HG02678 (cell line): ENCODE results near the gene MED13L.
A peak's percentile ranks its signal among the peaks of the same experiment; 100 is the strongest.

ENCODE experiments used
- ATAC-seq: cut with Tn5 transposase; IDR thresholded peaks from one replicate; pipeline ENCODE4 v1.9.1; 2021; ENCODE audit warnings: mild to moderate bottlenecking, moderate library complexity; ENCODE audit not compliant: unreplicated experiment

MED13L gene

DNA sequence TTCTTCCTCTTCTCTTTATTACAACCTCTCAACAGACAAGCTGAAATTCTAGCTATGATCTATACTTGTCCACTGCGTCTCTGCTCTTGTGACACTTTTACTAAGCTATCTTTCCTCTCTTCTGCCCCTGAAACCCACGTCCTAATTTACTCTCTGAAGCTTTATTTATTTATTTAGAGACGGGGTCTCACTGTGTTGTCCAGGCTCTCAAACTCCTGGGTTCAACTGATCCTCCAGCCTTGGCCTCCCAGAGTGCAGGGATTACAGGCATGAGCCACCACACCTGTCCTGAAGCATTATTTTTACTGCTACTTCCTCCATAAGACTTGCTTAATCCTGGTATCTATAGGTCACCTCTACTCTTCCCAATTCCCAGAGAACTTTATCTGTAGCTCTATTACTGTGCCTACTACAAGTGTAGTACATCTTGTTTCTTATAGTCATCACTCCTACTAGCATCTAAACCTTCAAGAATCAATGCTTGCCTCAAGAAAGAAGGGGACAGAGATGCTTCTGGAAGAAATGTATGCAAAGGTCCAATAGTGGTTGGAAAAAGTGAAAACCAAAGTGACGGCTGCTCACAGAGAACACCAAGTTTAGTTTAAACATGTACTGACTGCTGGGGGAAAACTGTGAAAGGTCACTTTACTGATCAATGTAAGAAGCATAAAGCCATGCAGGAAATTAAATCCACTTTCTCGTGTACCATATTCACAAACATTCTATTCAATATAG lies 61.3 kb downstream of the MED13L start:
- ATAC-seq, result no peak

DNA sequence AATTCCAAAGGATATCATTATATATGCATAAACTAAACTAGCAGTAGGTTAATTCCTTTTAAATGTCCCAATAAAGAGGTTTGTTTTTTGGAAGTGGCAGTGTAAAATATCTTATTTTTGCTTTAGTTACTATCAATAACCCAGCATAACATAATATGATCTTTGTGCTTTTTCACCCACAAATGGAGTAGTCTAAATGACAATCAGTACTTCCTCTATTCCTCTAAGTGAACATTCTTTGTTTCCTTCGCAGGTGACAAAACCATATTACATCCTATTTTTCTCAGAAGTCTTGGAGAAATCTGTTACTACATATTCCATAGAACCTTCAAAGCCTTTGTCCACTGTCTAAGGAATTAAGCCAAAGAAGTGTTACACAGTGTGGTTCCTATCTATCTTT lies 62.5 kb downstream of the MED13L start:
- no peak for ATAC-seq

DNA sequence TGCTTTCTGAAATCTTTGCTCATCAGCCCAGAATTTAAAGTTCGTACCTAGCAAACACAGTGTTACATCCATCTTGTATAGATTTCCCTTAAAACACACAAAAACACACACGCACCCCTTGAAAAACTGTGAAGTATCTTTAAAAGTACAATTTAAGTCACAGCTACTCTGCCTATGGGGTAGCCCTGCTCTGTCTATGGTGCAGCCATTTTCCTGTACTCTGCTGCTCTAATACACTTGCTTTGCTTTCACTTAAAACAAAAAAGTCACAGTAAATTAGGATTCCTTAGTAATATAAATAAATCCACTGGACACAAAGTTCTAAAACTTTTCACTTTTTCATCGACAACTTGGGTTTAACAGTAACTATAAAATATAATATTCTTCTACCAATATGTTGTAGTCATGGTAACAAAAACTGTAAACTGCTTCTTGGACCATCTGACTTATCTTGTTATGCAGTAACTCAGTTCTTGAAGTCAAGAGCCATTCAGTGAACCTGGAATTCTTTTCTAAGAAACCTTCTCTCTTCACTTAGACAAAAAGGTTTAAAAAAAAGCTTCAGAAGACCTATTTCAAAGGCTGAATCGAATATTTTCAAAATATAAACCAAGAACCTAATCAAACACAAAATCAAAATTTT lies 63.5 kb downstream of the MED13L start:
- no peak for ATAC-seq

DNA sequence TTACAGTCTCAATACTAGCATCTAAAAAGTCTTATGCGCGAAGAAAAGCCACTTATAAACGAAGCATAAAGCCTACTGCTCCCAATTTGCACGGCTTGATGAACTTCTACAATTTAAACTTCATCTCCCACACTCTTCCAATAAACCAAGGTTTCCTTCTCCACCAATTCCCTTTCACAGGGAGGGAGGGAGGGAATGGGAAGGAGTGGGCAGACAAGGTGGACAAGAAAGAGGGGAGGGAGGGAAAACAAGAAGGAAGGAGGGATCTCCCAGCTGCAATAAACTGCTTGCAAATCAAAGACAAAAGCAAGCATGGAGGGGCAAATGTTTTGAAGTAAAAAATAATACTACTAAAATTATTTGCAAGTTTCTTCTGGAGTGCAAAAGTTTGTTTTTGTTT lies 64.5 kb downstream of the MED13L start:
- no peak for ATAC-seq

DNA sequence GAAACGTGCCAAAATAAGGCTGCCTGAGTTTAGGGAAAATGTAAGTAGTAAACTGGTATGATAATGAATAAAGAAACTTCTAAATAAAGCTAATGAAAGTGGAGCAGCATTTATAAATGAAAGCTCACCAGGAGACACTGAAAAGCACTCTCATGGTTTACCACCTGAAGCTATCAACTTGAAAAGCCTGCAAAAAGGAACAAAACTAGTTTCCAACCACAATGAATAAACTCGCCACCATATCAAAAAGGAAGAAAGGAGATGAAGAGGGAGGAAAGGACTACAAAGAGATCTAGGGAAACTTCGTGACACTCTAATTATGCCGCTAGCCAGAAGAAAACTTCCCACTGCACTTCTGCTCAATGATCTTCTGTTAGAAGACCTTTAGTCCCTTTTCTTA lies 66.7 kb downstream of the MED13L start:
- ATAC-seq, result no peak

DNA sequence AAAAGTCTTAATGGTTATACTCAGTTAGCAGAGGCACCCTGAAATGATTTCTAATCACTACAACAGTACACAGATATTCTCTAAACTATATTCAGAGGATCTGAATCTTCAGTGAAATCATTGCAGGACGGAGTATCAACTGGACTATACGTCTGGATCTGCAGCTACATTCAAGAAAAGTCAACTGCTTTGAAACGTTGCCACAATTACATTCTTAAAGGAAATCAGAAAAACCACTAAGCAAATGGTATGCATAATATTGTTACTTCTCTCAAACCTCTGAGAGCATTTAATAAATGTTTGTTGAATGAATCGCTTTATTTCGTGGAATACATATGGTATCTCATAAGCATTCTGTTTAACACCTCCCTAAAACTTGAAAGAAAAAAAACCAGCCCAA lies 67.4 kb downstream of the MED13L start:
- ATAC-seq, result no peak

DNA sequence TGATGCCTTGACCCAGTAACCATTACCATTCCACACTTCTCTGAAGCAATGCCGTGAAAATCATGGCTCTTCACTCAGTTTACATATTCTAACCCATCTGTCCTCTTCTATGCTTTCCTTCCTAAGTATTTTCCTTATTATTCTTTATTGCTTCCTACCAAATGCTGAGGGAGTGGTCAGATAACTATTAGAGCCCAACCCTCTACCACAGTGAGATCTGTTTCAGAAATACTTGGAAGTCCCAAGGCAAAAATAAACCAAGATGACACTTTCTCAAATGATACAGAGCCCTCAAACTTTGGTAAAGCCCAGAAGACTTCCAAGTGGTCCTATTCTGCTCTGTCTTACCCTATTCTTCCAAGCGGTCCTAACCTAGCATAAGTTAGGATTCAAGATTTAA lies 68.0 kb downstream of the MED13L start:
- no peak for ATAC-seq

DNA sequence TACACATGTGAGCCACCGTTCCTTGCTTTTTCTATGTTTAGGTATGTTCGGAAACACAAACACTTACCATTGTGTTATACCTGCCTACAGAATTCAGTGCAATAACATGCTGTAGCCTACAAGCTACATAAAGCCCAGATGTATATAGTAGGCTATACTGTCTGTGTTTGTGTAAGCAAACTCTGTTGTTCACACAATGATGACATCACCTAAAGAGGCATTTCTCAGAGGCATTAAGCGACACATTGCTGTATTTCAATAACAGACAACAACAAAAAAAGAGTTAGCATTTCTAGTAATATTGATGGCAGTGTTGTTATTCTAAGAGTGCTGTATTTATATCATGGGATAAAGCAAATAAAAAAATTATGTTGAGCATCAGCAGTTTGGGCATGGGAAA lies 70.2 kb downstream of the MED13L start:
- no peak for ATAC-seq

DNA sequence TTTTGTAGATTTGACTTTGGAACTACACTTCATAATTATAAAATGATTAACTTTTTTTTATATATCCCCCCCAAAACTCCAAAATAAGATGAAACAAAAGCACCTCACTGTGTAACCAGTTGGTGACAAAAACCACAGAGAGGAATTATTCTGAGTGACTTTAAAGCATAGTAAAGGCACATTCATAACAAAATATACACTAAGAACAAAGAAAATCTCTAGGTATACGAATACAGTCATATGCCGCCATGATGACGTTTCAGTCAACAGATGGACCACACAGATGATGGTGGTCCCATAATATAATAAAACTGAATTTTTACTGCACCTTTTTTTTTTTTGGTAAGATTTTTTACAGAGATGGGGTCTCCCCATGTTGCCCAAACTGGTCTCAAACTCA lies 70.7 kb downstream of the MED13L start:
- no peak for ATAC-seq

DNA sequence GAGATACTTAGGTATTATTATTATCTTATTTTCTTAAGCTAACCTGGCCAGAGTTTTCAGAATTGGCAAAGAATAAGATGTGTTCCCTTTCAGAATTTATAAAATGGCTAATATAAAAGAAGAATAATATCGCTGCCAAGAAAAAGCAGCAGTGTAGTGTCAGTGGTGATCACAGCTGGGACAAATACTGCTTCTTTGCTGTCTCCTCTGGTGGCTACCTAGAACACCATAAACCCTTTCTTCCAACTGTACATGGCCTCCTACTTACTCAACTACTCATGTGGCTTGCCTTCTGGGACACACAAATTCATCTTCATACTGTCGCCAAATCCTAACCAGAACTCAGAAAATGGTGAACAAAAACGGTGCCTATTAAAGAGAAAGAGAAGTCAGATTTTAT lies 72.7 kb downstream of the MED13L start:
- ATAC-seq, result no peak

DNA sequence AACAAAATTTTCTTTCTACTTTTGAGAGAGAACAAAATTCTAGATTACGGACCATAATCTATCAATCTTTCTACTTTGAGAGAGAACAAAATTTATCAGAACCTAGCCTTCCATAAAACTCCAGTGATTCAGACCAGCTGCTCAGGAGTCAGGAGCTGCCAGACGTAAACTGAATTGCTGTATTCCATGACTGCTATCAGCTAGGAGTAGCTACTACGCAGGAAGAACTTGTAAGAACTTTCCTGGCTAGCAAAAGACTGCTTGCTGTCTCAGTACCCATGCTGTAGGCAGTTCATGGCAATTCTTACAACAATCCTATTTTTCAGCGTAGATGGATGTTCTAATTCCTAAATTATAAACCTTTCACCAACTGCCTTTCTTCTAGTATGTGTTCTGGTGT lies 73.3 kb downstream of the MED13L start:
- ATAC-seq, result no peak

DNA sequence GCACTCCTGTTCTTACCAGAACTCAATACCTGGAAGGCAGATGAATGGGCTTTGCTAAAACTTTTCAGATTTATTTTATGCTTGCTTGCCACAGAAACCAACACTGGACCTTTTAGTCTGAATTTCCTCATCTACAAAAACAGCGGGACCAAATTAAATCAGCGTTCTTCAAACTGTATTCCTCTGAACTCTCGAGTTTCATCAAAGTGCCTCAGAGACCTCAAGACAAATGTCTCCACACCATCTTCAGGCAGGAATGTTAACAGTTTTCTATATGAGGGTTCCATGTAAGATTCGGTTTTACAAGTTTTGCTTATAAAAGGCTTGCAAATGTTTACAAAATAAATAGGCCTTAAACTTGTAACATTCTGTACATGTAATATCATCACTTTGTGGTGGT lies 74.6 kb downstream of the MED13L start:
- no peak for ATAC-seq

DNA sequence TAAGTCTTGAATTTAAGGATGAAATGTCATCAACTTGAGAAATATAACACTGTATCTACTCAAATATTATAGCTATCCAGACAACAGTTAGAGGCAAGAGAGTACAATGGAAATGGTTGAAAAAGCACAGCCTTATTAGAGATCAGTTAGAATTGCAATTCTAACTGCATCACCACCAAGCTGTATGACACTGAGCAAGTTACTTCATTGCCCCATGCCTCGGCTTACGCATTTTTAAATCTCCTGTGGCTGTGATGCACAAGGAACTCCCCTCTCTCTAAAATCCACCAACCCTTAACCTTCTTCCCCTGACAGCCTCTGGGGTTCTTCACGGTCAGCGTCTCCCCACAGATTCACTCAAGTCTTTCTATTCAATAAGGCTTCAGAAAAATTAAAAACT lies 75.1 kb downstream of the MED13L start:
- ATAC-seq, result no peak

DNA sequence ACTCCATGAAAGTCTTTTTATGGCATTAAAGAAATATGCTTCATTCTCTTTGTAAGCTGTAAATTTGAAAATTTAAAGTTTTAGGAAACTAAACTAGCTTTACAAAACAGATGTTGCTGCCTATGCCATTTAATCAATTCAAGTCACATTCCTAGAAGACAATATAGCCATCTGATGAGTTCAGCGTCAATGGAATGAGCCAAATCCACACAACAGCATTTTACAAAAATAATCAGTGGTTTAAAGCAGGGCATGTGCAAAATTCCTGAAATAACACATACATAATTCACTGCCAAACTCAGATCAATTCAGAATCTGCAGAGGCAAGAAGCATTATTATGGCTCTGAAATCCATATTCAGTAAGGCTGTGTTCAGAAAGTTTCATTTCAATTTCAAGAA lies 75.6 kb downstream of the MED13L start:
- ATAC-seq, result no peak

DNA sequence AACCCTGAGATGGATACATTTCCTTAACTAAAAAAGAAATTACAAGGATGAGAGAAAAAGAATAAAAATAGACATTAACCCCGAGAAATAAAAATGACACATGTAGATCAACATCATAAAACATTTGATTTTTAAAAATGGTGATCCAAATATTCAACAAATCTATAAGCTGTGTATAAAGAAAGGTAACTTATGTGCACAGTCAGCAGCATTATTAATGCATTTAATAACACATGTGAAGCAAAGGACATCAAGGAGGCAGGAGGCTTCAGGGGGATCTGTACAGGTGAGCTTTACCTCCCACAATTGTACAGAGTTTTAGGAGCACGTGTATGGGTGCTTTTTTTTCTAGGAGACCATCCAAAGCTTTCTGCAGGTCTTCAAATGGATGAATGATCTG lies 76.1 kb downstream of the MED13L start:
- no peak for ATAC-seq

DNA sequence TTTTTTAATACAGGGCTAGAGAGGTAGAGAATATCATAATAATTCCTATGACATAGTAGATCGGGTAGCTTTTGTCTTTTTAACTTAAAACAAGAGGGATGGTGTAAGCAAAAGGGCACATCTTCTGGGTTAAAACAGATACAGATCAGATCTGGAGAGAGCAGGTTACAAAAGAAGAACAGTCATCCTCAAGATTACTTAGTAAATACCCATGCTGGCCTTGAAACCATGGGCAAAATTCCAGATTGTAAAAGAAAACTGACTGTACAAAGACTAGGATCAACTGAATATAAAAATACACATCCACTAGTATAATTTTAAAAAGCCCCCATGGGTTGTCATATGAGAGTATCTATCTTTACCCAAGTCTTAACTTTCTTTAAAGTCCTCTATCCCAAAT lies 76.7 kb downstream of the MED13L start:
- ATAC-seq, result no peak

DNA sequence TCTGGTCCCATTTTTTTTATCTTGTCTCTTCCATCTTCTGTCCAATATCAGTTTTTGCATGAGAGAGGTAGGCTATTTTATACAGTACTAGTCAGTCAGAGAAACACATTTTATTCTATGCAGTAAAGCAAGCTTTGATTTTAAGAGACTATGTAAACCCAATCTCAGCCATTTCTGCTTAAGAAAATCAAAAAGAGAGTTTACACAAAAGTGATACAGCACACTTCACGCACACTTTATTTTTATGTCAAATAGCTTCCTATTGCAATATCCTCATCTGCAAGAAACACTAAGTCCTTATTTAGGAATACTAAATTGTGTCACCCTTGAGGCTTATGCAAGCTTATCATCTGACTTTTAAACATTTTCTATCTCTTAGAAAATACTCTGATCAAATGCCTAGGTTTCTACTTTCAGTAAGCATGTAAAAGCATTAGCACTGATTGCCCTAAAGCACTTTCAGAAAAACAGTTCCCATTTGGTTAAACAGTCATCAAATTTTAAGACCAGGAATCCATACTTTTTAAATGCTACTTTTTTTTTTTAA lies 78.3 kb downstream of the MED13L start:
- no peak for ATAC-seq

DNA sequence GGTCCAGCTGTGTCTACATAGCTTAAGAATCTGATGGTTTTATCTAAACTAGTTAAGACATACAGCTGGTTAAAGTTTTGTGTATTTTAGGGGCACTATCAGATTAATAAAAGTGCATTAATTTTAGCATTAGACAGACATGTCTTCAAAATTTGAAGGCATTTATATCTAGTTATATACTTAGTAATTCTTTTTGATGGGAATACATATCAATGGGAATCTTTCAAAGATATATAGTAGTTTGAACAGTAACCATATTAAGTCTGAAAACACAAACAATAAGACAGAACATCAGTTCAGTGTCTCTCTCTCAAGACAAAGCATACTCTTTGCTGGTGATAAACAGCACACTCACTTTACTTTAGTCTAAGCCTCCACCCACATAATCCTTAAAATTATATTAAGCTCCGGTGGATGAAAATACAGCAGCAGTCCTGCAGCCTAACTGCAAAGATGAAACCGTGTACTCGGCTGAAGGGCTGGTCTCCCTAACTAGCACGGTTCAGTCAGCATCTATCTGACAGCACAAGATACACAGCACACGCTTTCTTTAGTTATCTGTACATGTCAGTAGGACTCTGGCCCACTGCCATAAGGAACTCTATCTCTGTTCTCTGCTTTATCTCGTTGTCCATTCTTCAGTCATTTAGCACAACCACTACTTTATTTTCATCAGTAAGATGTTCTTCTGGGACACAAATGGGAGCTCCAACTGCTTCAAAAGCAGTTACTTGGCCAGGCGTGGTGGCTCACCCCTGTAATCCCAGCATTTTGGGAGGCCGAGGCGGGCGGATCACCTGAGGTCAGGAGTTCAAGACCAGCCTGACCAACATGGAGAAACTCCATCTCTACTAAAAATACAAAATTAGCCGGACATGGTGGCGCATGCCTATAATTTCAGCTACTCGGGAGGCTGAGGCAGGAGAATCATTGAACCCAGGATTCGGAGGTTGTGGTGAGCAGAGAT lies 80.5 kb downstream of the MED13L start:
- no peak for ATAC-seq

DNA sequence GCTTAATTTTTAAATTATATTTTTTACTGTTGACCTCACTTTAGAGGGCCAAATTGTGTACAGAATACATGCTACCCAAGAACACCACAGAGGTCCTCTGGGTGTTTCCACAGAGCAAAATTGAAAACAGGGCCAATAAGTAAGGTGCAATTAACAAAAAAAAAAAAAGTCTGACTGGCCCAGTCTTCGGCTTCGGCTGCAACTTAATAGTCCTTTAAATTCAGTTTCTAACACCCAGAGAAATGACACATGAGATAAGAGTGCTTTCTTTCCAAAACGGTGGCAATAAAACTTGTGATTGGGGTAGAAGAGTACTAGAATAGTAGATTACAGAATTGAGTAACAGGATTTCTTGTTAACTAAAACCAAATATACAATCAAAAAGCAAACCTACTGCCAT lies 81.3 kb downstream of the MED13L start:
- no peak for ATAC-seq

DNA sequence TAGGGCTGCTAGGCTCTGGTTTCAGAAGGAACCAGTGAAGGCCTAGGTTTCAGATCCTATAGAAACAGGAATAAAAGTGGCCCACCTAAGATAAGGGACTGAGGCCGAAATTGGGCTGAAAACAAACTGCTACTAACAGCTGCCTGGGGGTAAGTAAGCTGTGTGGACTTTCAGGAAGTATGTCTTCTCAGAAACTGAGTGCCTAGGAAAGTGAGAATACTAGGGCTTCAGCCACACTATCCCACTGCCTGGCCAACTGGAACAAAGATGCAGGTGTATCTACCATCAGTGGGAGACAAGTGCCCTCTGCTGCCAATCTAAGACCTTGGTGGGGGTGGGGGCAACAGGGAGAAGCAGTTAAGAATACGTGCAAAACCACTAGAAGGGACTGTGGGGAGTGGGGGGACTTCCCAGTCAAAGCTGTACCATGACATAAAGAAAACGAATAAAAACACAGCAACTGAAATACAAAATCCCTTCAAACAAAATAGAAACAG lies 82.5 kb downstream of the MED13L start:
- ATAC-seq, result peak; percentile 85

DNA sequence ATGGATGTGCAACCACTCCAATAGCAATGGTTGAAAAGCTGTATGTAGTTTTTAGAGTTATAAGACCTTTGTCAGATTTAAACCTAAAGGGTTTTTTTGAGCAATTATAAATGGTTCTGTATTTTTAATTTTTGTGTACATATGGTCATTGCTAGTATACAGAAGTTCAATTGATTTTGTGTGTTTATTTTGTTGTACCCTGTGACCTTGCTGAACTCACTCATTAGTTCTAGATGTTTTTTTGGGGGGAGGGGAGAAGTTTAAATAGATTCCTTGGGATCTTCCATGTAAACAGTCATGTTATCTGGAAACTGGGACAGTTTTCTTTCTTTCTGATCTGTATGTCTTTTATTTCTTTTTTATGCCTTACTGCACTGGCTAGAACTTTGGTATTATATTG lies 87.8 kb downstream of the MED13L start:
- ATAC-seq, result no peak
